ENCODE measurements around the gene DGCR2.
"Not testable (repeated sequence)": the region's sequence is repeated elsewhere in the genome, so short reads cannot be mapped to it uniquely, and the experiment has no call there.

The DGCR2 gene, protein sequence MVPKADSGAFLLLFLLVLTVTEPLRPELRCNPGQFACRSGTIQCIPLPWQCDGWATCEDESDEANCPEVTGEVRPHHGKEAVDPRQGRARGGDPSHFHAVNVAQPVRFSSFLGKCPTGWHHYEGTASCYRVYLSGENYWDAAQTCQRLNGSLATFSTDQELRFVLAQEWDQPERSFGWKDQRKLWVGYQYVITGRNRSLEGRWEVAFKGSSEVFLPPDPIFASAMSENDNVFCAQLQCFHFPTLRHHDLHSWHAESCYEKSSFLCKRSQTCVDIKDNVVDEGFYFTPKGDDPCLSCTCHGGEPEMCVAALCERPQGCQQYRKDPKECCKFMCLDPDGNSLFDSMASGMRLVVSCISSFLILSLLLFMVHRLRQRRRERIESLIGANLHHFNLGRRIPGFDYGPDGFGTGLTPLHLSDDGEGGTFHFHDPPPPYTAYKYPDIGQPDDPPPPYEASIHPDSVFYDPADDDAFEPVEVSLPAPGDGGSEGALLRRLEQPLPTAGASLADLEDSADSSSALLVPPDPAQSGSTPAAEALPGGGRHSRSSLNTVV

GRCh38 chr22:19122143-19122751, at the start of gene DGCR2:
Gene DGCR2, minus strand, starts transcription at chr22:19122412. Its CDS starts 206 bp downstream, at chr22:19122206.
- DNase-seq (ENCODE audit: low spot score) = peak; percentile 98

DNA sequence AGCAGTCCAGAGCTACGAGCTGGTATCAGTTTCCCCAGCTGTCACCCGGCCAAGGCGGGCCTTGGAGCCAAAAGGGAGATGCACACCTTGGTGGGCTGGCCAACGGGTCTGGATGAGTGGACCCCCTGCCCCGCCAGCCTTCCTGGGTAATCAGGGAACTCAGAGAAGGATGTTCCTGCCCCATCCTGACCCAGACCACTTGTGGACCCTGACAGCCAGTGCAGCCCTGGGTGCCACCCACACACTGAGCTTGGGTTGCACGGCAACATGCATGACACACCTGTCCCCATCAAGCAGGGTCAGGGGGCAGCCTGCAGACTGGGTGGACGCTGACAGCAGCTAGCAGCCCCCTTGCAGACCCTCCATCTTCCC, 47.7 kb upstream of the DGCR2 start:
- DNase-seq (ENCODE audit: low spot score) = no peak

- no peak for DNase-seq (ENCODE audit: low spot score)
Measured at GRCh38 chr22:19169002-19169946, 47.1 kb upstream of the DGCR2 start.

DNA sequence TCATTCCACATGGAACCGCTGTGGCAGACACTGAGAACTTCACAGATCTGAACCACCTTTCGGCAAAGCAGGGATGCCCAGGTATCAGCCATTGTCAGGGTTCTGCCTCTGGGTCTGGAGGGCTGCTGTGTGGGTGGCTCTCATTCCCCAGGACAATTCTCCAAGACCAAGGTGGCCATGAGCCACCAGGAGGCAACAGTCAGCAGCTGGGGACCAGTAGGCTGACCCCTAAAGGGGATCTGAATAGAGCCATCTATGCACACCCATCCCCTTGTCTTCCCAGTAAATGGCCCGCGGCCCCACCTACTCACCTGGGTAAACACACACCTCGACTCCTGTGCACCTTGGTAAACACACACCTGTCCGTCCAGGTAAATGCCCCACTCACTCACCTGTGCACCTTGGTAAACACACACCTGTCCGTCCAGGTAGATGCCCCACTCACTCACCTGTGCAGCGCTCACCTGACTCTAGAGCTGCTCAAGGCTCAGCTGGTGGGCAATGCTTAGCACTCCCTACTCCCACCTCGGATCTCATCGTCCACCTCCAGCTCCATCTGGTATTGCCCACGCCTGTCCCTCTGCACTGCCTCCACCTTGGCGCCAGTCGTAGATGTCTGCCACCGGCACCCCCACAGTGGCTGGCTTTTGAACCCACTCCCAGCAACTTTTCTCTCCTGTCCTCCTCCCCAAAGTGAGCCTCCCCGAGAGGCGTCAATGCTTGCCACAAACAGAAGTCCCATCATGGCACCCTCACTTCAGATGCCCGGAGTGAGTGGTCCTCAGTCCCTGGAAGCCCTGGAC, 46.1 kb upstream of the DGCR2 start:
- no peak for DNase-seq (ENCODE audit: low spot score)

GRCh38 chr22:19167106-19167869, 45.1 kb upstream of the DGCR2 start:
- DNase-seq (ENCODE audit: low spot score) = no peak

- no peak for DNase-seq (ENCODE audit: low spot score)
Measured at GRCh38 chr22:19166421-19166820, 44.2 kb upstream of the DGCR2 start.

- DNase-seq (ENCODE audit: low spot score) = no peak
Measured at GRCh38 chr22:19164425-19164824, 42.2 kb upstream of the DGCR2 start.

DNA sequence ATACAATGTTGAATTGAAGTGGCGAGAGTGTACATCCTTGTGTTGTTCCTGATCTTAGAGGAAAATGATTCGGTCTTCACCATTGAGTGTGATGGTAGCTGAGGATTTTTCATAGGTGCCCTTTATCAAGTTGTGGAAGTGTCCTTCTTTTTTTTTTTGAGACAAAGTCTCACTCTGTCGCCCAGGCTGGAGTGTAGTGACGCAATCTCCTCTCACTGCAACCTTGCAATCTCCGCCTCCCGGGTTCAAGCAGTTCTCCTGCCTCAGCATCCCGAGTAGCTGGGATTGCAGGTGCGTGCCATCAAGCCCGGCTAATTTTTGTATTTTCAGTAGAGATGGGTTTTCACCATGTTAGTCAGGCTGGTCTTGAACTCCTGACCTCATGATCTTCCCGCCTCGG, 36.4 kb upstream of the DGCR2 start:
- DNase-seq (ENCODE audit: low spot score) = not testable (repeated sequence)

GRCh38 chr22:19156109-19156508, 33.9 kb upstream of the DGCR2 start:
- not testable (repeated sequence) for DNase-seq (ENCODE audit: low spot score)

GRCh38 chr22:19152942-19153883, 31.0 kb upstream of the DGCR2 start:
- no peak for DNase-seq (ENCODE audit: low spot score)

GRCh38 chr22:19151329-19152191, 29.3 kb upstream of the DGCR2 start:
- no peak for DNase-seq (ENCODE audit: low spot score)

DNA sequence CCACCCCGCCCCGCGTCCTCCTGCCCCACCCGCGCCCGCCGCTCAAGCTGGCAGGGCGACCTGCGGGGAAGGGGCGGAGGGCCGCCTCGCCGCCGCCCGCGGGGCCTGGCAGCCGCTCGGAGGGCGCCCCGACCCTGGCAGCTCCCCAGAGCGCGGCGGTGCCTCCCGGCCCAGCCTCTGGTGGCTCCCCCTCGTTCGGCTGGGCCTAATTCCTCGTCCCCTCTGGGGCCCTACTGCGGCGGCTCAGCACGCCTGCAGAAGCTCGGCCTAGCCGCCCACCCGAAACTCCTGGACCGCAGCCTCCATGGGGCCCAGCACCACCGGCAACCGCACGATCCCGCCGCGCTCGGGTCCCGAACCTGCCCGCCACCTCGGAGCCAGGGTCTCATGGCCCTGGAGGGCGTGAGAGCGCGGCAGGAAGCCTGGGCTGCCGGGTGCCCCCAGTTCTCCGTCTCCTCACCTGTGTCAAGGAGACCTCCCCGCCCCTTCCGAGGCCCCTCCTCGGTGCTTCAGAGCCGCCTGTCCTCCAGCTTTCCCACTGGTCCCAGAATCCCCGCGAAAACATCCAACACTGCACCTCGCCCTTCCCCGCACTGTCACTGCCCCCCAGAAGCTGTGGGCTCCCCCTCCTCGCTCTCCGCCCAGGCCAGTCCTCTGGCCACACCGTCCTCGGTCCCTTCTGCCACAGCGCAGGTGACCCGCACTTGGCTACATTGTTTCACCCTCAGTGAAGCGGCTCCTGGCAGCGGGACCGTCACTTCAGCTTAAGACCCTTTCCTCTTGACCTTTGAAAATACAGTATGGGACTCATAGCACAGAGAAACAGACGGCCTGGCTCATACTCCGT, 28.5 kb upstream of the DGCR2 start:
- DNase-seq (ENCODE audit: low spot score) = no peak

DNA sequence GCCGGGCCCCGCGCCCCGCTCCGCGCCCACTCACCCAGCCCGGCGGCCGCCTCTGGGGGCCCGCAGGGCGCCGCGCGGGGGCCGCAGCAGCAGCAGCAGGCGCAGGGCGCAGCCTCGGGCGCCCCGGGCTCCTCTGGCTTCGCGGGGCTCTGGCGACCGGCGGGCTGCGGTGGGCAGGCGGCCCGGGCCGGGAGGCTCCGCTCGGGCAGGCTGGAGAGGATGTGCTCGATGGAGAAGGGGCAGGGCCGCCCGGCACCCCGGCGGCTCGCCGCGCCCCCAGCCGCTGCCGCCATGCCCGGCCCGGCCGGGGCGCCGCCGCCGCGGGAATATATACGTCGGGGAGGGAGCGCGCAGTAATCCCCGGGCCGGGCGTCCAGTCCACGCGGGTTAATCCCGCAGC, 27.8 kb upstream of the DGCR2 start, which contains the start of gene GSC2:
Gene GSC2 (minus strand): TSS at position 302 of the 400 bp plus-strand sequence. CDS start 9 bp downstream, at position 293.
- DNase-seq (ENCODE audit: low spot score) = no peak

- DNase-seq (ENCODE audit: low spot score) = no peak
Measured at GRCh38 chr22:19149047-19149883, 27.1 kb upstream of the DGCR2 start.

DNA sequence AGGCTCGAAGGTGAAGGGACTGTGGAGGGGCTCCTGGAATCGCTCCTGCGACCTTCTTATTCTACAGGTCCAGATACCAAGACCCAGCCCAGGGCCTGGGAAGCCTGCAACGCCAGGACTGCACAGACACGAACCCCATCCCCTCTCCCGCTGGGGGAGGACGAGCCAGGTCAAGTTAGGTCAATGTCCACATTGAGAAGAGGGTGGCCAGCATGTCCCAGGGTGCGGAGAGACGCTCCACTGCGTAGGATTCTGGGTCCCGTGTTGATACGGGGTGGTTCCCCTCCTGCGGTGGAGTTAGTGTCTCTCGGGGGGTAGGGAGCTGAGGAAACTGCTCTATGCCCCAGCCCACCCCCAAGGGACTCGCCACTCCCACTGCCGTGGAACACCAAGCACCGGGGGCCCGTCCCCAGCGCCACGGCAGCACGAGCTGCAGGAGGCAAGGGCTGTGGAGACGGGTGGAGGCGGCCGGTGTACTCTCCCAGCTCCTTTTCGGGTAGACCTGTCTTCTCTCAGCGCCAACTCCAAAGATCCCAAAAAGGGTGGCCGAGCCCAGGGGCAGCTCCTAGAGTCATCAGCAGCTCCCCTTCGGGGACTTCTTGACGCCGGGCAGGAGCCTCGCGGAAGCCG, 26.3 kb upstream of the DGCR2 start:
- no peak for DNase-seq (ENCODE audit: low spot score)

DNA sequence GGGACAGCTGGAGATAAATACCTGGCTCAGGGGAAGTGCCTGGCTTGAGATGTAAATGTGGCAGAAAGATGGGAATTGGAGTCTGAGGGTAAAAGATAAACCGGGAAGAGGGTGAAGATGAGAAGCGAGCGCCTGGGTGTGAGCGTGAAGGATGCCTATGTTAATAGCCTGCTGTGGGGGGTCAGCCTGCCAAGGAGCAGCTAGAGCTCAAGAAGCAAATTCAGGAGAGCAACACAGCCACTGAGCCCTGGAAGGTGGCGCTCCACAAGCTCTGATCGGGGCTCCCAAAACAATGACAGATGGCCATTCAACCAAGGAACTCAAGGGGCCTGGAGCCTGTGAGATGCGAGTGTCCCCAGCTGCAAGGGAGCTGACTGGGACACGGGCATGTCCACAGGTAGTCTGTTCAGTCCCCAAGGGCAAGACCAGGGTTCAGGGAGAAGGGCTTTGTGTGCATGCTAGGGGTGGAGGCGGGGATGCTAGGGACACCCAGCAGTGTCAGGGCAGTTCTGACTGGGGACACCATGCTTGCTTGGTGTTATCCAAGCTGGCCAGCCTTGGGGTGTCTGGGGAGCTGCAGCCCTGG, 25.1 kb upstream of the DGCR2 start:
- no peak for DNase-seq (ENCODE audit: low spot score)

All from globus pallidus (tissue), 1 donor.